GM21381 (cell line): ENCODE measurements around the gene STAT4.
"Not testable (repeated sequence)": the region's sequence is repeated elsewhere in the genome, so short reads cannot be mapped to it uniquely, and the experiment has no call there.

ENCODE experiments used
- ATAC-seq: cut with Tn5 transposase; IDR thresholded peaks from one replicate; pipeline ENCODE4 v1.9.1; 2021; ENCODE audit warnings: mild to moderate bottlenecking, moderate library complexity; ENCODE audit not compliant: unreplicated experiment

Gene STAT4

GRCh38 chr2:190999949-191000665, 150.7 kb downstream of the STAT4 start:
- ATAC-seq = no peak

- no peak for ATAC-seq
Measured at GRCh38 chr2:190999058-190999457, 151.7 kb downstream of the STAT4 start.

DNA sequence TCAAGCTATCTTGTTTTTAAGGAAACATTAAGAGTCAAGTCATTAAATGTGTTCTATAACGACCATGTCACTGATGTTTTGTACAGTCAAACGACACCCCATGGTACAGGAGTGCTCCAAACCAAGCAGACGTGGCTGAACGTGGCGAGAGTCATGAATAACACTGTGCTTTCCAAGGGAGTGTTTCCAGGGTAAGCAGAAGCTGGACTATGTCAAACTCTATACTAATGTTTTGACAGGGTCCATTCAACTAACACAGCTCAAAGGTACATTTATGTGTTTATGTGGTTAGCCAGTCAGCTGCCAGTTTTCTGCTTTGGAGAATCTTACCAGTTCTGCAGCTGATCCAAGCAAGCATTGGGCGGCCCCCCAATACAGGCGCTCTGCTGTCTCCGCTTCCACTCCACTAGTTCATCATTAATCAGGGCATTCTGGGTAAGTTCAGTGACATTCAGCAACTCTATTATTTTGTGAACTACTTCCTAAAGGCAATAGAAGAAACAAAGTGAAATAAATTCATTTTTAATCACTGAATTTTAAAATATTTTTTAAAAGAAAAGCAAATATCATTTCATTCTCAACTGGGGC, 153.2 kb downstream of the STAT4 start:
- ATAC-seq = no peak

DNA sequence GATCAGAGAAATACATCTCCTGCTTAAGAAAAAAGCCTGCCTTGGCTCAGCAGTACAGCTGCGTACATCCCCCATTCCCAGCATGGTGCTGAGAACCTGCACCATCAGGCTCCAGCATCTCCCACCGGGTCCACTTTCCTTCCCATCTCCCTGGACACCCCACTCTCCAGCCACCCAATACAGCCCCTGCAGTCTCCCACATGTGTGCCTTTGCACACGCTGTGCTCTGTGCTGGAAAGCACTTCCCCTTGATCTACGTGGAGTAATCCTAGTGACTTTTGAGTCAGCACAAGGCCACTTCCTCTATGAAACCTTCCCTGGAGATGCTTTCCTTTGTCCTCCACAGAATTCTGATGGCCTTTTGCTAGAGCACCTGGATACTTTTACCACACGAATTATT, 153.8 kb downstream of the STAT4 start:
- no peak for ATAC-seq

DNA sequence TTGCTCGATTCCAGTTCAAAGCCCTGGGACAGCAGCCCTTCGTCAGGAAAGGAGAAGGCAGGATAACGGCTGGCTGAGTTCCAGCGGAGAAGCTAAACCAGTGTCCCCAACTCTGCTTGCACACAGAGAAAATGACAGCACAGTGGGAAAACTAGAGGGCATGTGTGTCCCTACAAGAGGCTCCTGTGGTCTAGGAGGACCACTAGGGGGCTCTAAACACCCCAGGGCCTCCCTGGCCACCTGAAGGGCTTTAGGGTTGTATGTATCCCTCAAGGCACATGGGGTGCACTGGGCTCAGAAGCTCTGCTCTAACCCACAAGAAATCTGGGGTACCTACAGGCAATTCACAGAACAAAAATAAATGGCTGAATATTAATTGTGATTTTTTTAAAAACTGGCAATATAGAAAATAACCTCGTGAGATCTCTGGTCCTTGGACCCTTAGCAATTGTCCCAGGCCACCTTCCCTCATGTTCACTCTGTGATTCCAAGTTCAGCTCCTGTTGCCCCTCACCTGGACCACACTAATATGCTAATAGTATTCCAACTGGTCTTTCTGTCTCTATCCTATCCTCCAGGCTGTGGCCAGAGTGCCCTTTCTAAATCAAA, 154.4 kb downstream of the STAT4 start:
- no peak for ATAC-seq

GRCh38 chr2:190995315-190995714, 155.5 kb downstream of the STAT4 start:
- ATAC-seq = not testable (repeated sequence)

DNA sequence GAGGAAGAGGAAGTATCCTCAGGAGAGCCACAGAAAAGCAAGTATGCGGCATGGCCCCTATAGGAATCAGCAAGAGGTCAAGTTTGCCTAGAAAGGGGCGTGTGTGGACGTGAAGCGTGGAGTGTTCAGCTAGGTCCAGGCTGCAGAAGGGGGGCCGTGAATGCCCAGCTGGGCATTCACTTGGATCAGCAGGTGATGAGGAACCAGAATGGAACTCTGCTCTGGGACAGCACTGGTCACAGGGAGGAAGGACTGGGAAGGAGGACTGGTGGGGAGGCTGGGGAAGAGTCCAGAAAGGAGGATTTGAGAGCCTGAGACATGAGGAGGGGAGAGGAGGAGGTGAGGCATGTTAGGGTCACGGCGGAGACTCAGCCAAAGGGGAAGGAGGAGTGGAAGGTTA, 156.6 kb downstream of the STAT4 start:
- no peak for ATAC-seq

GRCh38 chr2:190993292-190993643, 157.5 kb downstream of the STAT4 start:
- ATAC-seq = no peak

DNA sequence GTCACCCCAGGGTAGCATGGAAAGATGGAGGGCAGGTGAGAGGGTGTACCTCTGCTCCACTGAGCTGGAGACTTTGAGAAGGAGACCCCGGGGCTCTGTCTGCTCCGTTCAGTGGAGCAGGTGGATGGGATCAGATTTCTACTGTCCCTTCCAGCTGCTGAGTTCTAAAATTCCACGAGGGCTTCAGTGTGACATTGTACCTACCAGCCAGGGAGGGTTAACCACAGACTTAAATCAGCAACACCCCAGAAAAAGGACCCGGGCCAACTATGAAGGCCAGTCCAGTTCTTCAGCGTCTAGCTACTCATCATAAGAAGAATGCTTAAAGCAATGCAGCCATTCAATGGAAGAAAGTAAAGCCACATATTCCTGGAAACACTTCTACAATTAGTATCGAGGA, 160.7 kb downstream of the STAT4 start:
- no peak for ATAC-seq

GRCh38 chr2:190988910-190989309, 161.9 kb downstream of the STAT4 start:
- ATAC-seq = no peak

DNA sequence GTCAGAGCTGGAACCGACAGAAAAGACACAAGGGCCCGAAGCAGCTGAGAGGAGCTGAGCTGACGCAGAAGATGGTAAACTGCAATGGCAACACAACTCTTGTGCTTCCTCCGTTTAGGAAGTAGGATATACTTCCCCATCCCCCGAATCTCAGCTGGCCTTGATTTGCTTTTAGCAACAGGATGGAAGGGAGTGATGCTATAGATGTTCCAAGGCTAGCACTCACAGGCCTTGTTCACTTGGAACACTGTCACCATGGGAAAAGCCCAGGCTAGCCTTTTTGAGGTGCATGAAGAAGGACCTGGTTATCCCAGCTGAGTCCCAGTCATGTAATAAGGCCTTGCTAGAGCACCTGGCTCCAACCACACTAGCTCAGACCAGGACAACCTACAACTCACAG, 162.9 kb downstream of the STAT4 start:
- ATAC-seq = no peak

GRCh38 chr2:190987116-190987515, 163.7 kb downstream of the STAT4 start:
- ATAC-seq = no peak

DNA sequence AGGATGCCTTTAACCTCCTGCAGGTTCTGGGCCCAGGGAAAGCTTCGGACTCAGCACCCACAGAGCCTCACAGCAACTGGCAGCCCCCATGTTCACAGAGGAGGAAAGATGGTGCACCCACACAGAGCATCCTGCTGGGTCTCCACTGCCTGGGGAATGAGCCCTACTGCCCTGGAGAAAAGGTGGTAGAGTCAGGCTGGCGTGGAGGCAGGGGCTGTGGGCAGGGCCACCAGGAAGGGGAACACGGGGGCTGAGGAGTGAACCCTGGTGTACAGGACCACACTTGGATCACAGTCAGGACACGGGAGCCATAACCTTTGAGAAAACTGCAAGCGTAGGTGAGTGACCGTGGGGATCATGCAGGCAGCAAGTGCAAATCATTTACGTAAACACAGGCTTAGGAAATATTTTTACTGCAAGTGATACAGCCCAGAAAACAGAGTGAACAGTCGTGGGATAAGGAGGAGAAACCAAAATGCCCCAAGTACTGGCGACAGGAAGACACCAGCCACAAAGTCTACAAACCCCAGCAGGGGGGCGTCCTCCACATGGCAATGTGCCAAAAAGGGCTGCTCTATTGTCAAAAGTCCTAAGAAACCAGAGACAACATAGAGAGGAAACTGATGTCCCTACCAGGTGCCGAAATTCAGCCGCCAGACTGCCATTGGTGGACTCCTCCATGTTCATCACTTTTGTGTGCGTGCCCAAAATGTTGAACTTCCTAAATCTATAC, 164.4 kb downstream of the STAT4 start:
- ATAC-seq = no peak

DNA sequence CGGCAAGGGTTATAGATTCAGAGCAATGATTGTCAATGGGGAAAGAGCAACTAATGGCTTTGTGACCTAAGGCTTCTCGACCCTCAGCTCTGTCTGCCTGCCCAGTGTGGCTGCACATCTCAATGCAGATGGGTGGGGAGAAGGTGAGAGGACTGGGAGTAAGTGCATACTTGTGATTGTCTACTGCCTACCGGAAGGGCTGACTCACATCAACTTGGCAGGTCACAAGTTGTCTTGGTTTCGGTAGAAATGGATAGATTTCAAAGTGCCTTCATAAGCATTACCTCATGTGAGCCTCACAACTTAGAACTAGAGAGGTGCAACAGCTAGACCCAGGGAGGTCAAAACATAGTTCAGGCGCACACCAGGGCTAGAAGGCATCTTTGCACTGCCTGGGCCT, 166.2 kb downstream of the STAT4 start:
- ATAC-seq = no peak

- ATAC-seq = no peak
Measured at GRCh38 chr2:190982262-190983034, 168.3 kb downstream of the STAT4 start.

- ATAC-seq = no peak
Measured at GRCh38 chr2:190981733-190982132, 169.1 kb downstream of the STAT4 start.

DNA sequence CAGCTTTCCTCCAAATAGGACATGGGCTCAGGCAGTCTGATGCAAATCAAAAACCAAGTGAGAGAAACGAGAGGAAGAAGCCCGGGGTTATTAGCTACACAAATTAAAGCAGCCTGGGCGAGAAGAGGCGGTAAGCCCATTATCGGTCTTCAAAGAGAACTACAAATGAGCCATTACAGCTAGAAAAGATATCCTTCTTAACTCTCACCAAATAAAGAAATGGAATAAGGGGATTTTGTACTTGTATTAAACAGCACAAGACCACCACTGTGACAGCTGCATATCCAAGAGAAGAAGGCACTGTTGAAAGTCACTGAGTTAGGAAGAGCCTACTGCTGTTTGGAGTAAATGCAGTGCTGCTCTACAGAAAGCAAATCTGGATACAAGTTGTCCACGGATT, 169.5 kb downstream of the STAT4 start:
- ATAC-seq = no peak

- ATAC-seq = no peak
Measured at GRCh38 chr2:190980630-190981209, 170.1 kb downstream of the STAT4 start.

DNA sequence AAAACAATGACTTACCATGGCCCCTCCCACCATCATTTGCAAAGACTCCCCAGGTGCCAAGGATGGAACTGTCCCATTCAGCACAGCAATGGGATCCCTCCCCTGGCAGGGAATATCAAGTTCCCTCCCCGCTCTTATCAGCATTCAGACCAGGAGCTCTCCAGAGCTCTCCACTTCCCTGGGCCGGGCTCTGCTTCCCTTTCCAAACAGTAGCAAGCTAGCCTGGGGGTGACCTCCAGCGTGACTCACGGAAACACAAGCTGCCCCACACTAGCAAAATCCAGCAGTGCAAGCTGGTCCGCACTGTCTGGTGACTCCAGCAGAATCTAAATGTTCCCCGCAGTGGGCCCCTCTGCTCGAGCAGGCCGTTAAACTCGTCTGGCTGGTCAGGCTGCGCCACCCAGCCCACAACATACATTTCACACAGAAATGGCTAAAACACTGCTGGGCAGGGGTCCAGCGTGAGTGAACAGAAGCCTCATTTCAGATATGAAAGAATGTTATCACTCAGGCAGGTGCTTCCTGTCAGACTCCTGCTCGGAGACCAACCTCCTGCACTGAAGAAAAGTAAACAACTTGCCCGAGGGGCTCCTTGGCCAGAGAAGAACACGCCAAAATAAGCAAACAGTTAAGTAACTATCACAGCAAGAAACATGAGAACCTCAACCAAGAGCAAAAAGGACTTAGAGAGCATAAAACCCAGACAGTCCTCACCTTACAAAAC, 170.7 kb downstream of the STAT4 start:
- no peak for ATAC-seq
